GM20431 (cell line): Measurements from ENCODE around the gene SOCS3.

ENCODE experiments used
- in situ Hi-C: fragments of 300-500 bp; cut with MseI, MboI; formaldehyde crosslinking; loops from one replicate; pipeline ENCODE4 v1.15.0; 2020; ENCODE audit warnings: low sequenced_read_pairs; ENCODE audit not compliant: unreplicated experiment

Gene SOCS3

GRCh38 chr17:78359997-78360370, at the start of gene SOCS3:
TSS of gene SOCS3 (minus strand) at chr17:78360077. CDS start at chr17:78359095, 982 bp downstream.
- in situ Hi-C loops: no loop called here

- in situ Hi-C loops: no loop called here
Observed at GRCh38 chr17:78409191-78409928, 49.5 kb upstream of the SOCS3 start.

GRCh38 chr17:78408476-78409050, 48.7 kb upstream of the SOCS3 start:
- in situ Hi-C loops: no loop called here

DNA sequence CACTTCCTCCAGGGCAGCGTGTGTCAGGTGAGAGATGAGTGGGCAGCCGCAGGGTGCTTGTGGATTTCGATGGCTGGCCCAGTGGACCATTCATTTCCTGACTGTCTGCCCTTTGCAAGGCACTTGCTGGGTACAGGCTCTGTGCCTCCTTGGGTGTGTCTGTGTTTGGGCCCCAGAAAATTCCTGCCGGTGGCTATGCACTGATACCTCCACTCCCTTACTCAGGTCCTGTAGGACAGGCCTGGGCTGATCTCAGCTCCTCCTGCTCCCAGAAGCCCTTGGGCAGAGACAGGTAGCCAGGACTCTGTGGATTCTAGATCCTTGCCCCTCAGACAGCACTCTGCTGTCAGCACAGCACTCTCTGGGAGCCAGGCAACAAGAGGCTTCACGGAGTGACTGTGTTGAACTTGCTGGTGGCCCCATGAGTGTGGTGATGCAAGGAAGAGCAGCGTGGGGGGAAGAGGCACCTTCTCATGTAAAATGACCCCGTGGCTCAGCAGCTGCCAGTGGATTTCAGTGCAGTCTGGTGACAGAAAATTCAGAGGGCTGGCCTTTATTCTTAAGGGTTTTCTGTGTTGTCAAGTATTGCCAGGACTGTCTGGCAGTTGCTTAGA, 47.6 kb upstream of the SOCS3 start:
- in situ Hi-C loops: no loop called here

DNA sequence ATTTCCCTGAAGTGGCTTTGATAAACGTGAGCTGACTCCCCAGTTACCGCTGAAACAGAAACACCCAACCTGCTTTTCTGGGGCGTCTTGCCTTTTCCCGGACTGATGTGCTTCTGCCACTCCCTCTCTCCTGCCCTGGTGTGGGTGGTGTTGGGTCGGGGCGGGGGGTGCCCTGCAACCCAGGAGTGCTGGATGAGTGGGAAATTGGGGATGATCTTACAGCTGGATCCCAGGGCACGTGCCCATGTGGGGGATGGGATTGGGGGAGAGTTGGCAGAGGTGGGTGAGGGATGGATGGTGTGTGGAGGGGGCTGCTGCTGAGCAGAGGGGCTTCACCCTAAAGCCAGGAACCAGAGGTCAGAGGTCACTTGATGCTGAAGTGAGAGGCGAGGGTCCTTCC, 47.0 kb upstream of the SOCS3 start:
- in situ Hi-C loops: no loop called here

DNA sequence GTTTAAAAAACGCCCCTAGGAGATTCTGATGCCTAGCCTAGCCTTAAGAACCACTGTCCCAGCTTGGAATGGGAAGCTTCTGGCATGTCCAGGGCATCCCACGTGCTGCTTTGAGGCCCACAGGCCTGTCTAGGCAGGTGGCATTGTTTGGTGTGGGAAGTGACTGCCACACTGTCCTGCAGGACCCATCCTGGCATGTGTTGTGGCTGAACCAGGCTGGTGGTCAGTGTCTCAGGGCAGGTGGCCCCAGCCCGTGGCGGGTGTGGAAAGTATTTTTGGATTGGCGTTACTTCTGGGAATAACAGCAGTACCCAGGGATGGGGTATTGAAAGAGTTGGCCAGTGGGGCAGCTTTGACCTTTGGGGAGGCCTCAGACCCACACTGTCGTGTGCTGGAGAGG, 46.5 kb upstream of the SOCS3 start:
- in situ Hi-C loops: no loop called here

DNA sequence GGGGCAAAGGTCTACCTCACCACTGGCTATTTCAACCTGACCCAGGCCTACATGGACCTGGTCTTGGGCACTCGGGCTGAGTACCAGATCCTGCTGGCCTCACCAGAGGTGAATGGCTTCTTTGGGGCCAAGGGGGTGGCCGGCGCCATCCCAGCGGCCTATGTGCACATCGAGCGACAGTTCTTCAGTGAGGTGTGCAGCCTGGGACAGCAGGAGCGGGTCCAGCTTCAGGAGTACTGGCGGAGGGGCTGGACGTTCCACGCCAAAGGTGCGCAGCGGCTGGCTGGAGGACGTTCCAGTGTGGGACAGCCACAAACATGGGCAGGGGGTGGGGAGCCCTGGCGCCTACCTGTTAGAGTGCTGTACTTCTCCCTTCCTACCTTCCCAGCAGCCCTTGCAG, 43.9 kb upstream of the SOCS3 start:
- in situ Hi-C loops: no loop called here

DNA sequence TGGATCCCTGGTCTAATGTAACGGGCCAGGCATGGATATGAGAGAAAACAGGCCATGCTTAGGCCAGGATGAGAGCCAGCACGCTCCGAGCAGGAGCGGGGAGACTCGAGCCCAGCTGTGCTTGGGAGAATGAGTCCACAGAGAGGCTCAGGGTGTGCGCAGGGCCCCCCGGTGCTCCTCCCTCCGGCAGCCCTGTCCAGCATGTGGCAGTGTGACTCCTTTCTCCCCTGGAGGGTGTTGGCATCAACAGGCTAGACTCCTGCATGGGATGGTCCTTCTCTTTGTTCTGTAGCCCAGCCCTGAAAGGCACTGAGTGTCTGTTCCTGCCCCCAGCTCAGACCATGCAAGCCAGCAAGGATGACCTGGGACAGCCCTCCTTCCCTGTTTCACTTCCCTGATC, 42.0 kb upstream of the SOCS3 start:
- in situ Hi-C loops: no loop called here

DNA sequence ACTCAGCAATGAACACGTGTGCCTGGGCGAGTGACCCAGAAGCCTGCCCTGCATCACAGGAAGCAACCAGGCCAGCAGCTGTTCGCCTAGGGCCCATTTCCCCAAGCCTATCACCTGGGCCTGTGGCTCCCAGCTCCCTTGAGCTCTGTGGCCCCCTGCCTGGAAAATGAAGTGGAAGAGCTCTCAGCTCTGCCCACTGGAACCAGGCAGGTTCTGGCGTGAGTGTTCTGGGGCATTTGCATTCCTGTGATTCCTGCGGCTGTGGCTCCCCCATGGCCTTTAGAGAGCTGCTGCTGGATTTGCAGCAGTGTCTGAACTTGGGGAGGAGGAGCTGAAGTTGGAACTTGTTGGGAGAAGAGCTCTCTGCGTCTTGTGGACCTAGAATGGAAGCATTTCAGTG, 41.4 kb upstream of the SOCS3 start:
- in situ Hi-C loops: no loop called here

DNA sequence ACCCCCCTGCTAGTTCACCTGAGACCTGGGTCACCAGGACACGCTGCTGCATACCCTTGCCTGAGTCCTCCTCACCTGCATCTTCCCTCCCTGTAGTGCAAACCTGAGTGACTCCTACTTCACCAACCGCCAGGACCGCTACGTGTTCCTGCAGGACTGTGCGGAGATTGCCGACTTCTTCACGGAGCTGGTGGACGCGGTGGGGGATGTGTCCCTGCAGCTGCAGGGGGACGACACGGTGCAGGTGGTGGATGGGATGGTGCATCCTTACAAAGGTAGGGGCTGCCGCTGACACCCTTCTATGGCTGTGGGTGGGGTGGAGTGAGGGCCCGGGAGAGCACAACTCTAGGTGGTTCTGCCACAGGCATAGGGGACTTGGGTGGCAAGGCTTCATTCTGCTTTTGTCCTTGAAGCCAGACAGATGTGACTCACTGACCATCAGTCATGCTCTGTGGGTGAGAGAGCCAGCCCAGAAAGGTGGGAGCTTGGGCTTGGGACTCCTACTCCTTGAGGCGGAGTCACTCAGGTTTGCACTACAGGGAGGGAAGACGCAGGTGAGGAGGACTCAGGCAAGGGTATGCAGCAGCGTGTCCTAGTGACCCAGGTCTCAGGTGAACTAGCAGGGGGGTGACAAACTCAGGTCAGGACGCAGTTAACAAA, 40.8 kb upstream of the SOCS3 start:
- in situ Hi-C loops: no loop called here

GRCh38 chr17:78399693-78400144, 39.8 kb upstream of the SOCS3 start:
- in situ Hi-C loops: no loop called here

DNA sequence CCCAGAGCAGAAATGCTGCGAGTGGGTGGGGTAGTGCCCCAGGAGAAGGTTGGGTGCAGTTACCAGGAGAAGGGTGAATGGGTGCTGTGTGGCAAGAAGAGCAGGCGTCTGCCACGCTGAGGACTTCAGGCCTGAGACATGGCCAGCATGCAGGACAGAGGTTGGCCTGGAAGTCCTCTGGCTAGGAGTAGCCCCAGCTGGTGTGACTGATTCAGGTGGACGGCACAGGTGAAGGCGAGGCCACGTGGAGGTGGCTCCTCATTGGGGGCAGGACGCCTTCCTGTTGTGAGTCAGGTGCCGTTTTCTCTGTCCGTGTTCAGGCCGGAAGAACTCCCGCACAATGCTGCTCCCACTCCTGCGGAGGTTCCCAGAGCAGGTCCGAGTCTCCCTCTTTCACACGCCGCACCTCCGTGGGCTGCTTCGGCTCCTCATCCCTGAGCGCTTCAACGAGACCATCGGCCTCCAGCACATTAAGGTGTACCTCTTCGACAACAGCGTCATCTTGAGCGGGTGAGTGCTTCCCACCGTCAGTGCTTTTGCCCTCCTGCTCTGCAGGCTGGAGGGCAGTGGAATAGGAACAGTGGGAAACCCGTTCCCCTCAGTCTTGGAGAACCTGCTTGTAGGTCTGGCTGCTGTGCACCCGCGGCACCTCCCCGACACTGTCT, 39.3 kb upstream of the SOCS3 start:
- in situ Hi-C loops: no loop called here

DNA sequence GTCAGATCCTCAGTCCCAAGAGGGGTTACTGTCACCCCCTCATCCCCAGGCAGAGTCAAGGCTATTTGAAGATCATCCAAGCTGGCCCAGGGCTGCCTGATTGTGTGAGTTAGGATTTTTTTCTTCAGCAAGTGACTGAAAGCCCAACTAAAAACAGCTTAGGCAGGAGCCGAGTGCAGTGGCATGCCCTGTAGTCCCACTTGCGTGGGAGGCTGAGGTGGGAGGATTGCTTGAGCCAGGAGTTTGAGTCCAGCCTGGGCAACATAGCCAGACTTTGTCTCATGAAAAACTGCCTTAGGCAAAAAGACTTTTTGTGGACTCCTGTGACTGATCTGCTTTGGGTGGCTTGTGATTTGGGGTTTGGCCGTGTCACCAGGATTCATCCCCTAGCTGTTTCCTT, 38.5 kb upstream of the SOCS3 start:
- in situ Hi-C loops: no loop called here

DNA sequence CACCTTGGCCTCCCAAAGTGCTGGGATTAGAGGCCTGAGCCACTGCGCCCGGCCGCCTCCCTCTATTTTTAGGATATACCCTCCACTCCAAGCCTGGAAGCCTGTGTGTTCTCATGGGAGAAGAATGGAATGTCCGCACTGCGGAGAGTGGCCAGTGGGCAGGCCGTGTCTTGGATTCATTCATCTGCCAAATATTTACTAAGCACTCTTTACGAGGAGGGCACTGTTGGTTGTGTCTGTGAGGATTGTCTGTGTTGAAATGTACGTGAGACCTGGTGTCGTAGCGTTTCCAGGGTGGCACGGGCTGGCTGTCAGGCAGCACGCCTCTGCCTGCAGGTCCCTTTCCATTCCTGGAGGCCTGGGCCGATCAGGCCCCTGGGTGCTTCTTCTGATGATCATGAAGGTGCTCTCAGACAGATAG, 37.8 kb upstream of the SOCS3 start:
- in situ Hi-C loops: no loop called here

- in situ Hi-C loops: no loop called here
Observed at GRCh38 chr17:78396441-78397337, 36.8 kb upstream of the SOCS3 start.

GRCh38 chr17:78395155-78395554, 35.3 kb upstream of the SOCS3 start:
- in situ Hi-C loops: no loop called here

- in situ Hi-C loops: no loop called here
Observed at GRCh38 chr17:78394209-78394608, 34.3 kb upstream of the SOCS3 start.

DNA sequence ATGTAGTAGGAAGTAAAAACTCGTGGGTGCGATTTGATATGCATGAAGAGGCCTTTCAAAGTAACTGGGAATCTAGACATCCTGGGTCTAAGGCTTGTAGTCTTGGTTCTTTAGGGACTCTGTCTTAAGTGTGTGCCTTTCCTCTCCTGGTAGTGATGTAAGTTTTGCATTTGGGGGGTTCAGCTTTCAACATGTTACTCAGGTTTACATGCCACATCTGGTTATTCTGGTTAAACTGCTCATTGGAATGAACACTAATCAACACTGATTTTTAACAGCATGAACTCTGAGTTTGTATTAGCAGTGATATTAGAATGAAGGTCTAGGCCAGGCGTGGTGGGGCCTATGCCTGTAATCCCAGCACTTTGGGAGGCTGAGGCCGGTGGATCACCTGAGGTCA, 33.7 kb upstream of the SOCS3 start:
- in situ Hi-C loops: no loop called here

GRCh38 chr17:78392295-78392694, 32.4 kb upstream of the SOCS3 start:
- in situ Hi-C loops: no loop called here

- in situ Hi-C loops: no loop called here
Observed at GRCh38 chr17:78391843-78392242, 32.0 kb upstream of the SOCS3 start.
